DND-41 (cell line): ENCODE data around the gene RASGEF1C.

Experiments used
- ATAC-seq: fragments of 200-7000 bp; cut with Tn5 transposase; 3 replicates; pipeline ENCODE4 v1.9.1; 2021; ENCODE audit warnings: low read depth; ENCODE audit not compliant: insufficient read depth
- DNase-seq: peaks from one replicate; pipeline ENCODE4 v3.0.0-alpha.2; 2020
- H2AFZ ChIP-seq: 2 replicates; pipeline ENCODE4 v1.6.0; 2012; ENCODE audit warnings: low read depth, low read length
- H3K27ac ChIP-seq: 2 replicates; pipeline ENCODE4 v1.5.1; 2012; ENCODE audit warnings: low read length, inconsistent platforms
- H3K27me3 ChIP-seq: fragments of 200-600 bp; sonication (generic); 2 replicates; pipeline ENCODE4 v1.6.0; 2012; ENCODE audit warnings: low read length, mild to moderate bottlenecking, inconsistent platforms; ENCODE audit not compliant: insufficient read depth, poor library complexity
- H3K36me3 ChIP-seq: 2 replicates; pipeline ENCODE4 v1.5.1; 2012; ENCODE audit warnings: low read length, inconsistent platforms; ENCODE audit not compliant: insufficient read depth
- H3K4me1 ChIP-seq: 2 replicates; pipeline ENCODE4 v1.5.1; 2012; ENCODE audit warnings: mild to moderate bottlenecking, low read length; ENCODE audit not compliant: insufficient read depth
- H3K4me2 ChIP-seq: 2 replicates; pipeline ENCODE4 v1.6.0; 2012; ENCODE audit warnings: mild to moderate bottlenecking, moderate library complexity, low read length, inconsistent platforms; ENCODE audit not compliant: insufficient read depth
- H3K4me3 ChIP-seq, 2 experiments: fragments of 200-600 bp in 1 of 2; shearing (Covaris generic) in 1 of 2; 2 replicates each; pipeline ENCODE4 v1.5.1; 2012 to 2016; ENCODE audit warnings: inconsistent platforms in 2 of 2, low read length in 2 of 2, mild to moderate bottlenecking in 2 of 2, low read depth in 1 of 2, moderate library complexity in 1 of 2
- H3K79me2 ChIP-seq: 2 replicates; pipeline ENCODE4 v1.6.0; 2012; ENCODE audit warnings: low read length, inconsistent platforms; ENCODE audit not compliant: insufficient read depth
- H3K9ac ChIP-seq: 2 replicates; pipeline ENCODE4 v1.6.0; 2012; ENCODE audit warnings: low read depth, mild to moderate bottlenecking, inconsistent platforms, low read length, moderate library complexity
- H3K9me3 ChIP-seq: 2 replicates; pipeline ENCODE4 v1.5.1; 2012; ENCODE audit warnings: low read length, moderate library complexity, mild to moderate bottlenecking, inconsistent platforms; ENCODE audit not compliant: insufficient read depth, severe bottlenecking
- H4K20me1 ChIP-seq: 2 replicates; pipeline ENCODE4 v1.6.0; 2012; ENCODE audit warnings: low read length; ENCODE audit not compliant: insufficient read depth
- EZH2 ChIP-seq: IDR thresholded peaks from 3 replicates; pipeline ENCODE4 v1.6.1; 2012; ENCODE audit warnings: borderline replicate concordance, low read depth, mild to moderate bottlenecking, moderate library complexity, low read length, inconsistent platforms; ENCODE audit not compliant: severe bottlenecking
- TF ChIP-seq, protein P1 (sequence below): IDR thresholded peaks from 2 replicates; pipeline ENCODE4 v1.5.1; 2012; ENCODE audit warnings: borderline replicate concordance, low read length, moderate library complexity, mild to moderate bottlenecking; ENCODE audit not compliant: poor library complexity, severe bottlenecking; ENCODE audit errors: extremely low read depth

The RASGEF1C gene

DNA sequence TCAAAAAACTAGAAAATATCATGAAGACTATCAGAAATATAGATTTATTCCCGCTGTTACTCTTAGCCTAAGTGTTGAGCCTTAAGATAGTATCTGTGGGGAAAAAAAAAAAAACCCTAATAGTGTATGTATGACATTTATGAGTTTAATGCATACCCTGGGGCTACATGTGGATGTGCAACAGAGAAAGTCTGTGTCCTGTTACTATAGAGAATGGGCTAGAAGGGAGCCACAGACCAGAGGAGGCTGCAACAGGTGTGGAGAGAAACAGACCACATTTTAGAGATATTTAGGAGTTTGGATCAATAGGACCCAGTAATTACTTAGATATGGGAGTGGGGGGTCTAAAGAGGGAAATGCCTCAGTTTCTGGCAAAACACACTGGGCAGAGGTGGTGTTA lies 152.9 kb downstream of the RASGEF1C start:
- no peaks in the 10 kb centered on the region for H3K9me3 ChIP-seq
- H3K4me3 ChIP-seq, result no peak overlapping the region
- H3K36me3 ChIP-seq, result no peaks in the 10 kb centered on the region
- H3K4me1 ChIP-seq, result no peaks in the 10 kb centered on the region
- no peak overlapping the region for H3K4me2 ChIP-seq
- DNase-seq (no peak), ATAC-seq (no peak)
- no peaks in the 10 kb centered on the region; the same call in 1 of the 2 replicates for H4K20me1 ChIP-seq
- no peaks in the 10 kb centered on the region for H3K79me2 ChIP-seq
- H2AFZ ChIP-seq, result no peak overlapping the region
- peaks cover 3% of the 10 kb centered on the region for H3K27me3 ChIP-seq
- H3K9ac ChIP-seq, result no peak overlapping the region
- no peak overlapping the region for H3K27ac ChIP-seq
- TF ChIP-seq EZH2, result no peak
- TF ChIP-seq, protein P1, sequence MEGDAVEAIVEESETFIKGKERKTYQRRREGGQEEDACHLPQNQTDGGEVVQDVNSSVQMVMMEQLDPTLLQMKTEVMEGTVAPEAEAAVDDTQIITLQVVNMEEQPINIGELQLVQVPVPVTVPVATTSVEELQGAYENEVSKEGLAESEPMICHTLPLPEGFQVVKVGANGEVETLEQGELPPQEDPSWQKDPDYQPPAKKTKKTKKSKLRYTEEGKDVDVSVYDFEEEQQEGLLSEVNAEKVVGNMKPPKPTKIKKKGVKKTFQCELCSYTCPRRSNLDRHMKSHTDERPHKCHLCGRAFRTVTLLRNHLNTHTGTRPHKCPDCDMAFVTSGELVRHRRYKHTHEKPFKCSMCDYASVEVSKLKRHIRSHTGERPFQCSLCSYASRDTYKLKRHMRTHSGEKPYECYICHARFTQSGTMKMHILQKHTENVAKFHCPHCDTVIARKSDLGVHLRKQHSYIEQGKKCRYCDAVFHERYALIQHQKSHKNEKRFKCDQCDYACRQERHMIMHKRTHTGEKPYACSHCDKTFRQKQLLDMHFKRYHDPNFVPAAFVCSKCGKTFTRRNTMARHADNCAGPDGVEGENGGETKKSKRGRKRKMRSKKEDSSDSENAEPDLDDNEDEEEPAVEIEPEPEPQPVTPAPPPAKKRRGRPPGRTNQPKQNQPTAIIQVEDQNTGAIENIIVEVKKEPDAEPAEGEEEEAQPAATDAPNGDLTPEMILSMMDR, result no peak

DNA sequence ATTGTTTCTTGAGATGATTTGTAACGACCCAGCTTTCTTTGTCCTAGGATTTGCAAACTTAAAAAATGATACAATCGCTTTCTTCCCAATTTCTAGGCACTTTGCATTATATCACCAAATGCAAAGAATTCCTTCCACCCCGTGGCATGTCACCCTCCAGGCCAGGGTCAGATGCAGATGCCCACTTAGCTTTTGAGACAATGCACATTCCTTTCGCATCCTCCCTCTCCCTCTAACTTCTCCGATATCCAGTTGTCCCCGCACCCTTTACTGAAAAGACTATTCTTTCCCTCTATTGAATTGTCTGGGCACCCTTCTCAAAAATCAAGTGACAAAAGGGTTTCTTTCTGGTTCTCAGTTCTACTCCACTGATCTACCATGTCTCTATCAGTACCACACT lies 154.8 kb downstream of the RASGEF1C start:
- Histone ChIP-seq H3K27ac (no peak overlapping the region), H3K9me3 (no peaks in the 10 kb centered on the region), H3K79me2 (no peaks in the 10 kb centered on the region), H3K36me3 (no peaks in the 10 kb centered on the region), H3K27me3 (peaks cover 3% of the 10 kb centered on the region), H2AFZ (no peak overlapping the region), H3K4me1 (no peaks in the 10 kb centered on the region), H3K4me3 (no peak overlapping the region), H3K9ac (no peak overlapping the region), H4K20me1 (peaks cover 4% of the 10 kb centered on the region; the same call in 1 of the 2 replicates), H3K4me2 (no peak overlapping the region)
- TF ChIP-seq, protein P1, result no peak
- TF ChIP-seq EZH2, result no peak
- DNase-seq, result no peak
- ATAC-seq, result no peak

DNA sequence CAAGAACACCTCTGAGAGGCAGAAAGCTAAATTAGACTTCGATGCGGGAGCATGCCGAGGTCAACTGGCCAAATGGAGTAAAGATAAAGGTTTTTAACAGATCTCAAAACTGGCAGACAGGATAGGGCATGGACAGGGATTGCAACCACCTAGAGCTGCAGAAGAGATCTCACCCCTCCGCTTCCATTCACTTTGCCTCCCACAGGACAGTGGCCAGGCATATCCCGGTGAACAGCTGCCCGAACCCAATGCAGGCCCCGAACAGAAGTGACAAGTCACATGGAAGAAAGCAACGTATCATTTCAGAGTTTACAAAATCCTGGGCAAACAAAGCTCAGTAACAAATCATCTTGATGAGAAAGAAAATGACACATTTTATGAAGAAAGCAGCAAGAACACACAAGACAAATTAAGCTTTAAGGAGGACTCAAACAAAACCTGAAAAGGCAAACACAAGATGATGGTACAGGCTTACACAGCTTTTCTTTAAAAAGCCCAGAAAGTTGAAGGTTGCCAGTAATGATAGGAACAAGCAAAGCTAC lies 155.9 kb downstream of the RASGEF1C start:
- H3K27me3 ChIP-seq, result peaks cover 3% of the 10 kb centered on the region
- no peaks in the 10 kb centered on the region for H3K36me3 ChIP-seq
- no peak overlapping the region for H3K4me2 ChIP-seq
- H3K4me3 ChIP-seq, result no peak overlapping the region
- DNase-seq, result no peak
- no peak overlapping the region for H2AFZ ChIP-seq
- H4K20me1 ChIP-seq, result peaks cover 4% of the 10 kb centered on the region; the same call in 1 of the 2 replicates
- H3K27ac ChIP-seq, result no peak overlapping the region
- no peak overlapping the region for H3K9ac ChIP-seq
- no peak for TF ChIP-seq EZH2
- TF ChIP-seq, protein P1, result no peak
- H3K79me2 ChIP-seq, result no peaks in the 10 kb centered on the region
- ATAC-seq, result no peak
- H3K4me1 ChIP-seq, result no peaks in the 10 kb centered on the region
- H3K9me3 ChIP-seq, result no peaks in the 10 kb centered on the region
